H9 (cell line): ENCODE data around the gene BANP. TPM values are rescaled to one million over a fixed set of nuclear protein-coding genes. Genes with fewer than 3 reads are reported as not detected.
"Not testable (repeated sequence)": the region's sequence is repeated elsewhere in the genome, so short reads cannot be mapped to it uniquely, and the experiment has no call there.

ENCODE experiments used
- DNase-seq: peaks from one replicate; pipeline ENCODE4 v3.0.0-alpha.2; 2017
- H2AFZ ChIP-seq: one replicate; pipeline ENCODE4 v1.6.1; 2013; ENCODE audit warnings: mild to moderate bottlenecking, low read length, control low read depth, moderate library complexity
- H2AK5ac ChIP-seq: 2 replicates; pipeline ENCODE4 v1.6.1; 2013; ENCODE audit warnings: low read length, control low read depth, mixed read lengths; ENCODE audit not compliant: insufficient read length
- H2BK120ac ChIP-seq: one replicate; pipeline ENCODE4 v1.6.1; 2013; ENCODE audit warnings: low read depth, mild to moderate bottlenecking, low read length, control low read depth, inconsistent platforms; ENCODE audit not compliant: poor library complexity, severe bottlenecking
- H2BK12ac ChIP-seq: 2 replicates; pipeline ENCODE4 v1.6.1; 2013; ENCODE audit warnings: low read length, control low read depth, mixed read lengths, low read depth; ENCODE audit not compliant: insufficient read length
- H2BK15ac ChIP-seq: 2 replicates; pipeline ENCODE4 v1.6.1; 2013; ENCODE audit warnings: low read depth, low read length, control low read depth
- H2BK20ac ChIP-seq: one replicate; pipeline ENCODE4 v1.6.1; 2013; ENCODE audit warnings: low read depth, mild to moderate bottlenecking, low read length, control low read depth, inconsistent platforms; ENCODE audit not compliant: poor library complexity, severe bottlenecking
- H2BK5ac ChIP-seq: 2 replicates; pipeline ENCODE4 v1.6.1; 2013; ENCODE audit warnings: low read length, control low read depth, mixed read lengths; ENCODE audit not compliant: insufficient read length
- H3K14ac ChIP-seq: 2 replicates; pipeline ENCODE4 v1.6.1; 2013; ENCODE audit warnings: low read length, control low read depth; ENCODE audit not compliant: insufficient read depth
- H3K18ac ChIP-seq: 2 replicates; pipeline ENCODE4 v1.6.1; 2013; ENCODE audit warnings: low read depth, mild to moderate bottlenecking, mixed read lengths, low read length, control low read depth; ENCODE audit not compliant: insufficient read length
- H3K23ac ChIP-seq: 2 replicates; pipeline ENCODE4 v1.6.1; 2013; ENCODE audit warnings: low read length, control low read depth, mixed read lengths, low read depth; ENCODE audit not compliant: insufficient read length
- H3K23me2 ChIP-seq: 2 replicates; pipeline ENCODE4 v1.6.1; 2013; ENCODE audit warnings: low read depth, mild to moderate bottlenecking, mixed read lengths, low read length, control low read depth; ENCODE audit not compliant: insufficient read length, poor library complexity, severe bottlenecking
- H3K27ac ChIP-seq: 2 replicates; pipeline ENCODE4 v1.5.1; 2013; ENCODE audit warnings: low read length, control low read depth, mixed read lengths, low read depth; ENCODE audit not compliant: insufficient read length
- H3K27me3 ChIP-seq: 2 replicates; pipeline ENCODE4 v1.6.1; 2013; ENCODE audit warnings: low read length, control low read depth, inconsistent platforms; ENCODE audit not compliant: insufficient read depth
- H3K4ac ChIP-seq: 2 replicates; pipeline ENCODE4 v1.6.1; 2013; ENCODE audit warnings: low read depth, mild to moderate bottlenecking, control low read depth, inconsistent platforms, low read length, moderate library complexity
- H3K4me1 ChIP-seq: 2 replicates; pipeline ENCODE4 v1.6.1; 2013; ENCODE audit warnings: low read length, control low read depth, inconsistent platforms; ENCODE audit not compliant: insufficient read depth
- H3K4me2 ChIP-seq: 2 replicates; pipeline ENCODE4 v1.6.1; 2013; ENCODE audit warnings: low read length, control low read depth, mixed read lengths; ENCODE audit not compliant: insufficient read length, insufficient read depth
- H3K56ac ChIP-seq: 2 replicates; pipeline ENCODE4 v1.6.1; 2013; ENCODE audit warnings: low read depth, mild to moderate bottlenecking, mixed read lengths, low read length, control low read depth; ENCODE audit not compliant: insufficient read length
- H3K79me1 ChIP-seq: 2 replicates; pipeline ENCODE4 v1.6.1; 2013; ENCODE audit warnings: low read depth, mild to moderate bottlenecking, moderate library complexity, low read length, control low read depth, inconsistent platforms; ENCODE audit not compliant: insufficient read depth, poor library complexity, severe bottlenecking
- H3K79me2 ChIP-seq: 2 replicates; pipeline ENCODE4 v1.6.1; 2013; ENCODE audit warnings: low read length, control low read depth, inconsistent platforms; ENCODE audit not compliant: insufficient read depth
- H3K9ac ChIP-seq: 2 replicates; pipeline ENCODE4 v1.6.1; 2013; ENCODE audit warnings: low read length, control low read depth, mixed read lengths; ENCODE audit not compliant: insufficient read length; ENCODE audit errors: extremely low read depth
- H3K9me3 ChIP-seq: one replicate; pipeline ENCODE4 v1.6.1; 2013; ENCODE audit warnings: low read depth, low read length, inconsistent platforms; ENCODE audit not compliant: control insufficient read depth
- H3T11ph ChIP-seq: one replicate; pipeline ENCODE4 v1.6.1; 2013; ENCODE audit warnings: mild to moderate bottlenecking, low read length, control low read depth, inconsistent platforms
- H4K20me1 ChIP-seq: one replicate; pipeline ENCODE4 v1.6.1; 2013; ENCODE audit not compliant: control insufficient read depth, insufficient read length, insufficient read depth
- H4K5ac ChIP-seq: 2 replicates; pipeline ENCODE4 v1.6.1; 2013; ENCODE audit warnings: low read depth, mild to moderate bottlenecking, mixed read lengths, low read length, control low read depth; ENCODE audit not compliant: insufficient read length
- H4K8ac ChIP-seq: replicated peaks from 2 replicates; pipeline ENCODE4 v1.6.1; 2013; ENCODE audit warnings: low read length, control low read depth, mixed read lengths, low read depth; ENCODE audit not compliant: insufficient read length
- H4K91ac ChIP-seq: 2 replicates; pipeline ENCODE4 v1.6.1; 2013; ENCODE audit warnings: low read depth, mild to moderate bottlenecking, moderate library complexity, mixed read lengths, low read length, control low read depth; ENCODE audit not compliant: insufficient read length
- H3K27ac Mint-ChIP-seq, 3 experiments: 2 replicates in 2 of 3; 3 replicates in 1 of 3; pipeline ENCODE4 v1.8.0; 2020 to 2021; ENCODE audit warnings: mixed read lengths in 3 of 3, mild to moderate bottlenecking in 1 of 3, moderate library complexity in 1 of 3
- H3K27me3 Mint-ChIP-seq: 2 replicates; pipeline ENCODE4 v1.8.0; 2021; ENCODE audit warnings: low read depth, mild to moderate bottlenecking, moderate library complexity, mixed read lengths
- H3K36me3 Mint-ChIP-seq, 3 experiments: 2 replicates in 2 of 3; 3 replicates in 1 of 3; pipeline ENCODE4 v1.8.0; 2020 to 2021; ENCODE audit warnings: low read depth in 3 of 3, mixed read lengths in 3 of 3; ENCODE audit not compliant: insufficient read depth in 1 of 3
- H3K4me1 Mint-ChIP-seq, 2 experiments: 2 replicates each; pipeline ENCODE4 v1.8.0; 2020; ENCODE audit warnings: mixed read lengths in 2 of 2
- H3K4me3 Mint-ChIP-seq, 2 experiments: 2 replicates in 1 of 2; 3 replicates in 1 of 2; pipeline ENCODE4 v1.8.0; 2020 to 2021; ENCODE audit warnings: mild to moderate bottlenecking in 2 of 2, mixed read lengths in 2 of 2, moderate library complexity in 1 of 2
- H3K9me3 Mint-ChIP-seq, 2 experiments: 2 replicates in 1 of 2; 3 replicates in 1 of 2; pipeline ENCODE4 v1.8.0; 2020; ENCODE audit warnings: mild to moderate bottlenecking in 2 of 2, mixed read lengths in 2 of 2, moderate library complexity in 1 of 2
- WGBS: extraction: QIAGEN DNeasy Blood & Tissue Kit; methylation state at CpG from one replicate; pipeline ENCODE4 v1.1.7; 2013; ENCODE audit warnings: missing lambda C conversion rate, low lambda C conversion rate, mixed read lengths; ENCODE audit not compliant: insufficient read length; ENCODE audit errors: extremely low coverage; 5-methylcytosine and 5-hydroxymethylcytosine counted together
- total RNA-seq: library from RNA; stranded (reverse); gene quantifications from 2 replicates; pipeline ENCODE4 v1.2.1, GENCODE V29; 2021

Gene BANP
- total RNA-seq, 1 experiment from 2014 or later = 24.9 TPM

DNA sequence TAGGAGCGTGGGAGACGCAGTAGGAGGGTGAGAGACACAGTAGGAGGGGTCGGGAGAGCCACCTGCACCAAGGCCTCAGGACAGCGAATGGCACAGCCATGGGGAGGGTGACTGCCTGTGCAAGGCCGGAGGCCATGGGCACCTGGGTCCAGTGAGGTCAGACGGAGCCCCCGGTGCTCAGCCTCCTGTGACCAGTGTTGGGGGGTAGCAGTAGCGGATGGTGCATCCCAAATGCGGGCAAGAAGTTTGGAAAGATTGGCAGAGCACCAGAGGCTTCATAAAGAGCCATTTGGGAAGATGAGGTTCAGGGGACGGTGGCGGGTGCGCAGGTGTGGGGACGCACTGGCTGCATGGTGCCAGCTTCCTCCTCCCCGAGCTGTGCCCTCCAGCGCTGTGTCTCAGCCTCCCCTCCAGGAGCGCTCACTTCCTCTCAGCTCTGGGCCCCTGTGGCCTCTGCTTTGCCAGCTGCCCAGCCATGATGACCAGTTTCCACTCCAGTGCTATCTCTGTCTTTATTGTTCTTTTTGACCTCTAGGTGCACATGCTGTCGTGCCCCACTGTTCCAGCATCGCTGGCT, 90.8 kb downstream of the BANP start:
- H3K23ac ChIP-seq, DNase-seq, H4K91ac ChIP-seq, H3T11ph ChIP-seq, H4K8ac ChIP-seq, H2BK5ac ChIP-seq, H3K56ac ChIP-seq, H3K4me1 ChIP-seq, H2AFZ ChIP-seq, H3K27me3 ChIP-seq, H3K4ac ChIP-seq, H2AK5ac ChIP-seq, H3K14ac ChIP-seq, H3K18ac ChIP-seq, H3K4me2 ChIP-seq, H2BK20ac ChIP-seq, H3K27me3 Mint-ChIP-seq, H3K4me3 Mint-ChIP-seq, H3K79me1 ChIP-seq, H3K9me3 ChIP-seq, H3K9me3 Mint-ChIP-seq, H3K27ac ChIP-seq, H2BK12ac ChIP-seq, H3K9ac ChIP-seq, H2BK120ac ChIP-seq, H4K20me1 ChIP-seq, H4K5ac ChIP-seq, H3K23me2 ChIP-seq, H3K79me2 ChIP-seq, H2BK15ac ChIP-seq: not testable (repeated sequence)
- peaks cover 2 to 11% of the 10 kb centered on the region in 2 experiments; a peak in 3 of 4 replicates for H3K4me1 Mint-ChIP-seq
- H3K36me3 Mint-ChIP-seq = peaks cover 10 to 21% (median 21%) of the 10 kb centered on the region in 3 experiments; a peak in 6 of 7 replicates
- no CpG with 5 or more reads among the region's 18 CpGs for WGBS
- H3K27ac Mint-ChIP-seq = peak overlapping the region; percentile 36 to 75 (median 44); a peak in 4 of 7 replicates

- H3K4me2 ChIP-seq, H2BK5ac ChIP-seq, H3K4ac ChIP-seq, H3T11ph ChIP-seq, H3K79me2 ChIP-seq, H4K91ac ChIP-seq, H3K56ac ChIP-seq, H3K23ac ChIP-seq, H3K9me3 ChIP-seq, H4K8ac ChIP-seq, H3K4me1 ChIP-seq, DNase-seq, H3K18ac ChIP-seq, H2BK120ac ChIP-seq, H2BK15ac ChIP-seq, H2BK12ac ChIP-seq, H3K27ac ChIP-seq, H3K27me3 Mint-ChIP-seq, H2AFZ ChIP-seq, H3K27me3 ChIP-seq, H4K20me1 ChIP-seq, H3K4me1 Mint-ChIP-seq, H4K5ac ChIP-seq, H3K9ac ChIP-seq, H3K4me3 Mint-ChIP-seq, H3K79me1 ChIP-seq, H3K14ac ChIP-seq, H3K23me2 ChIP-seq, H3K9me3 Mint-ChIP-seq, H2BK20ac ChIP-seq, H2AK5ac ChIP-seq: not testable (repeated sequence)
- WGBS = no CpG with 5 or more reads among the region's 8 CpGs
- H3K36me3 Mint-ChIP-seq = peaks cover 10 to 26% (median 17%) of the 10 kb centered on the region in 3 experiments; a peak in 6 of 7 replicates
- peak overlapping the region in 1 of 3 experiments; percentile 80; a peak in 3 of 7 replicates for H3K27ac Mint-ChIP-seq
These were observed 92.1 kb downstream of the BANP start for GRCh38 chr16:88043208-88043910.
